Astrocyte of the spinal cord (primary cell): ENCODE results near the gene LHX2.

Experiments used
- DNase-seq: peaks from one replicate; pipeline ENCODE4 v3.0.0; 2011; ENCODE audit warnings: low read depth, low spot score
- H3K4me3 ChIP-seq: 2 replicates; pipeline ENCODE4 v1.5.1; 2011; ENCODE audit warnings: low read depth, mild to moderate bottlenecking, low read length, moderate library complexity
- CTCF ChIP-seq: IDR thresholded peaks from 2 replicates; pipeline ENCODE4 v1.5.1; 2012; ENCODE audit warnings: low read depth, mild to moderate bottlenecking, low read length, inconsistent platforms
- in situ Hi-C: cut with HindIII; loops from 2 replicates; pipeline ENCODE4 v1.10.0; 2017; ENCODE audit warnings: low sequenced_read_pairs

The LHX2 gene

GRCh38 chr9:123999661-124000060 lies 11.9 kb upstream of the LHX2 start:
- no peak overlapping the region for H3K4me3 ChIP-seq
- no peak for TF ChIP-seq CTCF
- DNase-seq: no peak
- in situ Hi-C loops: no loop called here

GRCh38 chr9:124000161-124000783 lies 11.3 kb upstream of the LHX2 start:
- no peak overlapping the region for H3K4me3 ChIP-seq
- in situ Hi-C loops: no loop called here

DNA sequence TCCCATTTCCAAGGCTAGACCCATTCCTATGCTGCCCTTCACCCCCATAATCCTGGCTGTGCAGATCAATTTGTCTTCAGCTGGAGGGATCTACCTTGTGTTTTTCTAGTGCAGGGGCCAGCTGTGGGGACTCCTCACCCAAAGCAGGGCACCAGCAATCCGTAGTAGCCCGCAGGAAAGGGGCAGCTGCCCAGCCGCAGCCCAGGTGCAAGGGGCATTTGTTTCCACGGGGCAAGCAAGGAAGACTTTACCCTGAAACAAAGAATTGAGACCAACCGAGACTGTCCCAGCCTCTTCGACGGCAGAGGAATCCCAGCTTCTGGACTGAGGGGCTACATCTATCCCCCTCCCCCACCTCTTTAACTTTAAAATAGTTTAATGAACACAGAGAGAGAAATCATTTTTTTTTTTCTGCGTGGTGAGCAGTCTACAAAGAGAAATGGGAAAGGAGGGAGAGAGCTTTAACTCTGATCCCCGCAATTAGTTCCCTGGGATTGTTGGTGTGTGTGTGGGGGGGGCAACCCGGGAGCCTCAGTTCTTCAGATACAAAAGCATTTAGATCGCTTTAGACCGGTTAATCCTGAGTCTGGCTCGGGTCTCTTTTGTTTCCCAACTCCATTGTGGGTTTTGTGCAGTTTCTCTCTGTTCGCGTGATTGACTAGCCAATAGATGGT lies 10.6 kb upstream of the LHX2 start:
- no peak for DNase-seq
- H3K4me3 ChIP-seq: no peak overlapping the region
- in situ Hi-C loops: no loop called here
- no peak for TF ChIP-seq CTCF

More at GRCh38 chr9:124000161-124000783, 11.3 kb upstream of the LHX2 start:
- no peak for DNase-seq
- no peak for TF ChIP-seq CTCF

DNA sequence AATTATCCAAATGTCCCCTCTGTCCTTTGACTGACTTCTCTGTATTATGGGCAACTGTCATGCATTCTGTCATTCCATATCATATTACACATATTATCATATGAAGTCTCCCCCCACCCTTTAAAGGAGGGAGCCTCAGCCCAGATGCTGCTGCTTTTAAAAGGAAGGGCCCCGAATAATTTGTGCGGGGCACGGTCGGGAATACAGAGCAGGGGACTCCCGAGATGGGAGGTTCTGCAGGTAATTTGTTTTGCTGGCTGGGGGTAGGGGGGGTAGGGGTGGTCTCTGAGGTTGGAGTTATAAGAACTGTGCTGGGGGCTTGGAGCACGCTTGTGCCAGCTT lies 10.1 kb upstream of the LHX2 start:
- H3K4me3 ChIP-seq: no peak overlapping the region
- no peak for DNase-seq
- in situ Hi-C loops: no loop called here
- no peak for TF ChIP-seq CTCF

- no peak overlapping the region for H3K4me3 ChIP-seq
- in situ Hi-C loops: no loop called here
- no peak for DNase-seq
- TF ChIP-seq CTCF: no peak
Observed at GRCh38 chr9:124001866-124002525, 9.6 kb upstream of the LHX2 start.

GRCh38 chr9:124003636-124004349 lies 7.8 kb upstream of the LHX2 start:
- no peak for DNase-seq
- TF ChIP-seq CTCF: no peak
- H3K4me3 ChIP-seq: no peak overlapping the region
- in situ Hi-C loops: no loop called here
